ENCODE results near the gene ZNHIT3. TPM values are rescaled to one million over a fixed set of nuclear protein-coding genes. Genes with fewer than 3 reads are reported as not detected.

The ZNHIT3 gene
- total and polyA plus RNA-seq, 4 donors: 8.1 to 24.2 (median 19.1) TPM

- Histone ChIP-seq H3K9me3 (ENCODE audit: control insufficient read depth in 4 of 4, low read length in 3 of 4) (no peaks in the 10 kb centered on the region), H3K9ac (ENCODE audit: low read depth in 1 of 2, low read length in 2 of 2) (no peak overlapping the region), H3K27ac (ENCODE audit: low read depth in 1 of 2, low read length in 2 of 2) (no peak overlapping the region), H3K4me1 (ENCODE audit: control insufficient read depth in 4 of 4, insufficient read depth in 4 of 4, low read length in 3 of 4) (no peaks in the 10 kb centered on the region), H3K27me3 (ENCODE audit: control insufficient read depth in 4 of 4, insufficient read depth in 4 of 4, low read length in 3 of 4) (no peaks in the 10 kb centered on the region), H3K4me3 (ENCODE audit: low read depth in 1 of 3, low read length in 3 of 3) (no peak overlapping the region), H3K36me3 (ENCODE audit: control insufficient read depth in 4 of 4, insufficient read depth in 3 of 4, low read depth in 1 of 4, low read length in 3 of 4) (peaks cover 0 to 30% (median 8%) of the 10 kb centered on the region in 4 donors)
- DNase-seq (ENCODE audit: low spot score): no peak
- no peak for TF ChIP-seq EGR1 (IDR thresholded peaks at IDR 0.05; ENCODE audit: low read depth in 2 of 2)
- TF ChIP-seq FOXA2 (IDR thresholded peaks at IDR 0.05): no peak
- no peak for TF ChIP-seq HNF4A (conservative IDR thresholded peaks at IDR 0.05)
- no peak for TF ChIP-seq RAD21 (IDR thresholded peaks at IDR 0.05)
- no peak for TF ChIP-seq CTCF (IDR thresholded peaks at IDR 0.05; ENCODE audit: low read depth, low read length, missing input control)
- TF ChIP-seq TAF1 (conservative IDR thresholded peaks at IDR 0.05): no peak
- no peak for TF ChIP-seq NR2F2 (IDR thresholded peaks at IDR 0.05)
- no peak for TF ChIP-seq YY1 (IDR thresholded peaks at IDR 0.05)
- TF ChIP-seq MAX (IDR thresholded peaks at IDR 0.05): no peak
- TF ChIP-seq ZBTB33 (IDR thresholded peaks at IDR 0.05): no peak
- no peak for TF ChIP-seq RXRA (IDR thresholded peaks at IDR 0.05)
- no peak for TF ChIP-seq HNF4G (IDR thresholded peaks at IDR 0.05)
- no peak for TF ChIP-seq ATF3 (IDR thresholded peaks at IDR 0.05)
- TF ChIP-seq JUND (IDR thresholded peaks at IDR 0.05): no peak
- WGBS: 97% methylated on average over 3 of the region's 3 CpGs
Observed at GRCh38 chr17:36514856-36515255, 28.4 kb downstream of the ZNHIT3 start.

- TF ChIP-seq REST (IDR thresholded peaks at IDR 0.05): no peak
- TF ChIP-seq CTCF (IDR thresholded peaks at IDR 0.05; ENCODE audit: low read depth, low read length, missing input control): no peak
- no peak for TF ChIP-seq TAF1 (conservative IDR thresholded peaks at IDR 0.05)
- TF ChIP-seq ATF3 (IDR thresholded peaks at IDR 0.05): no peak
- no peak for TF ChIP-seq MAX (IDR thresholded peaks at IDR 0.05)
- TF ChIP-seq NR2F2 (IDR thresholded peaks at IDR 0.05): no peak
- TF ChIP-seq JUND (IDR thresholded peaks at IDR 0.05): no peak
- no peak for TF ChIP-seq EGR1 (IDR thresholded peaks at IDR 0.05; ENCODE audit: low read depth in 2 of 2)
- TF ChIP-seq ZBTB33 (IDR thresholded peaks at IDR 0.05): no peak
- no peak for TF ChIP-seq FOXA2 (IDR thresholded peaks at IDR 0.05)
- TF ChIP-seq HNF4A (conservative IDR thresholded peaks at IDR 0.05): no peak
- no peak for TF ChIP-seq SP1 (IDR thresholded peaks at IDR 0.05)
- TF ChIP-seq RXRA (IDR thresholded peaks at IDR 0.05): no peak
- DNase-seq (ENCODE audit: low spot score): no peak
- H3K9me3 ChIP-seq (ENCODE audit: control insufficient read depth in 4 of 4, low read length in 3 of 4): no peaks in the 10 kb centered on the region
- no peak overlapping the region for H3K4me3 ChIP-seq (ENCODE audit: low read depth in 1 of 3, low read length in 3 of 3)
- 91% methylated on average over 4 of the region's 4 CpGs for WGBS
- H3K9ac ChIP-seq (ENCODE audit: low read depth in 1 of 2, low read length in 2 of 2): no peak overlapping the region
- peaks cover 0 to 25% (median 7%) of the 10 kb centered on the region in 4 donors for H3K36me3 ChIP-seq (ENCODE audit: control insufficient read depth in 4 of 4, insufficient read depth in 3 of 4, low read depth in 1 of 4, low read length in 3 of 4)
- no peaks in the 10 kb centered on the region for H3K27me3 ChIP-seq (ENCODE audit: control insufficient read depth in 4 of 4, insufficient read depth in 4 of 4, low read length in 3 of 4)
- H3K27ac ChIP-seq (ENCODE audit: low read depth in 1 of 2, low read length in 2 of 2): no peak overlapping the region
- no peaks in the 10 kb centered on the region for H3K4me1 ChIP-seq (ENCODE audit: control insufficient read depth in 4 of 4, insufficient read depth in 4 of 4, low read length in 3 of 4)
Observed at GRCh38 chr17:36515837-36516236, 29.4 kb downstream of the ZNHIT3 start.
